Measurements from ENCODE around the gene SULF2.

Gene SULF2

GRCh38 chr20:47612670-47613069 lies 172.6 kb downstream of the SULF2 start:
- H3K4me3 ChIP-seq (ENCODE audit: insufficient read length, low read depth), result no peak overlapping the region
- H3K27me3 ChIP-seq (ENCODE audit: insufficient read depth, insufficient read length), result no peaks in the 10 kb centered on the region
- no peaks in the 10 kb centered on the region for H3K9me3 ChIP-seq (ENCODE audit: insufficient read depth, low read length)
- TF ChIP-seq ZNF274 (IDR thresholded peaks at IDR 0.05; ENCODE audit: low read depth, low read length), result no peak
- no peak for TF ChIP-seq YY1 (IDR thresholded peaks at IDR 0.05; ENCODE audit: insufficient read depth, insufficient read length)
- no peak for TF ChIP-seq SUZ12 (IDR thresholded peaks at IDR 0.05; ENCODE audit: extremely low read depth, insufficient read depth, insufficient read length)
- H3K9ac ChIP-seq (ENCODE audit: insufficient read length, low read depth), result no peak overlapping the region
- no peak for DNase-seq (ENCODE audit: low read depth, low spot score)
- H3K36me3 ChIP-seq (ENCODE audit: insufficient read depth, insufficient read length, low read length), result no peaks in the 10 kb centered on the region
- no peaks in the 10 kb centered on the region for H3K4me1 ChIP-seq (ENCODE audit: insufficient read depth, insufficient read length)

DNA sequence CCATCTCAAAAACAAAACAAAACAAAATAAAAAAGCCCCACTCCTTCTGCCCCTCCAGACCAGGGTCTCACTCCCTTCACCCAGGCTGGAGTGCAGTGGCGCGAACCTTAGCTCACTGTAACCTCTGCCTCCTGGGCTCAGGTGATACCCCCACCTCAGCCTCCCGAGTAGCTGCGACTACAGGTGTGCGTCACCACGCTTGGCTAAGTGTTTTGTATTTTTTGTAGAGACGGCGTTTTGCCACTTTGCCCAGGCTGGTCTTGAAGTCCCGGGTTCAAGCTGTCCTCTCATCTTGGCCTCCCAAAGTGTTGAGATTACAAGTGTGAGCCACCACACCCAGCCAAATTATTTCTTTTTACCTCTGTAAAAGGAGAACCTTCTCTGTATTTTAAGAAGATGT lies 173.5 kb downstream of the SULF2 start:
- Histone ChIP-seq H3K27me3 (ENCODE audit: insufficient read depth, insufficient read length) (no peaks in the 10 kb centered on the region), H3K4me3 (ENCODE audit: insufficient read length, low read depth) (no peak overlapping the region), H3K9me3 (ENCODE audit: insufficient read depth, low read length) (no peaks in the 10 kb centered on the region), H3K4me1 (ENCODE audit: insufficient read depth, insufficient read length) (no peaks in the 10 kb centered on the region), H3K9ac (ENCODE audit: insufficient read length, low read depth) (no peak overlapping the region), H3K36me3 (ENCODE audit: insufficient read depth, insufficient read length, low read length) (no peaks in the 10 kb centered on the region)
- TF ChIP-seq ZNF274 (IDR thresholded peaks at IDR 0.05; ENCODE audit: low read depth, low read length) (no peak), SUZ12 (IDR thresholded peaks at IDR 0.05; ENCODE audit: extremely low read depth, insufficient read depth, insufficient read length) (no peak), YY1 (IDR thresholded peaks at IDR 0.05; ENCODE audit: insufficient read depth, insufficient read length) (no peak)
- no peak for DNase-seq (ENCODE audit: low read depth, low spot score)

DNA sequence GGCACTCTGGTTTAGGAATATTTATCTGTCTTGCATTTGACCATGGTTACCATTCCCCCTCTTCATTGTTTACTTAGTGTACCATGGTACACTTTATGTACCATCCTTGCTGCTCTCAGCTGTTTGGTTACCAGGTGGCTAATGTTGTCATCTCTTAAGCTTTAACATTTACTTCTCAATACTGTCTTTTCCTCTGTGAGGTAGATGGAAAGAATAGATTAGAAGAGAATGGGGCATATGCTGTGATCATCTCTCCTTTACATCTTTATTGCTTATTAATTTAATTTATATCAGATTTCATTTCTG lies 174.4 kb downstream of the SULF2 start:
- H3K4me1 ChIP-seq (ENCODE audit: insufficient read depth, insufficient read length), result no peaks in the 10 kb centered on the region
- DNase-seq (ENCODE audit: low read depth, low spot score), result no peak
- TF ChIP-seq YY1 (IDR thresholded peaks at IDR 0.05; ENCODE audit: insufficient read depth, insufficient read length), result no peak
- H3K27me3 ChIP-seq (ENCODE audit: insufficient read depth, insufficient read length), result no peaks in the 10 kb centered on the region
- H3K9ac ChIP-seq (ENCODE audit: insufficient read length, low read depth), result no peak overlapping the region
- H3K9me3 ChIP-seq (ENCODE audit: insufficient read depth, low read length), result no peaks in the 10 kb centered on the region
- no peaks in the 10 kb centered on the region for H3K36me3 ChIP-seq (ENCODE audit: insufficient read depth, insufficient read length, low read length)
- H3K4me3 ChIP-seq (ENCODE audit: insufficient read length, low read depth), result no peak overlapping the region

DNA sequence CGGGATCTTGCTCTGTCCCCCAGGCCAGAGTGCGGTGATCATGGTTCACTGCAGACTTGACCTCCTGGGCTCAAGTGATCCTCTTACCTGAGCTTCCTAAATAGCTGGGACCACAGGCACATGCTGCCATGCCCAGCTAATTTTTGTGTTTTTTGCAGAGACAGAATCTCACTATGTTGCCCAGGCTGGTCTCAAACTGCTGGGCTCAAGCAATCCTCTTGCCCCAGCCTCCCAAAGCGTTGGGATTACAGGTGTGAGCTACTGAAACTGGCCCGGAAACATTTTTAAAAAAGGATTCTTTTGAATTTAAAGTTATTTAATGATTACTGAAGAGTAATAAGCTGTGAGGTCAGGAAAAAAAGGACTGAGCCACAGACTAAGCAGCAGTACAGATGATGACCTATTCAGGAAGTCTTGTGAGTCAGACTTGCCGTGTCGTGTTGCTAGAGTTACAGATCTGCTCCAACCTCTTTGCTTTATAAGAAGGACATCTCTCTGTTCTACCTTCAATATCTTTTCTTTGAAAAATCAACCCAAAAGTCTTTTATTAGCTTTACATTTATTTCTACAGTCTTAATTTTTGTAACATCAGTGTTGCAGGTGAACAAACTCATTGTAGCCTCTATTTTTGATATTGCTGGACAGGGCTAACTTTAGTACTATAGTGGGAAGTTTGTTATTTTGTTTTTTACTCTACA lies 174.9 kb downstream of the SULF2 start:
- no peaks in the 10 kb centered on the region for H3K4me1 ChIP-seq (ENCODE audit: insufficient read depth, insufficient read length)
- no peaks in the 10 kb centered on the region for H3K9me3 ChIP-seq (ENCODE audit: insufficient read depth, low read length)
- no peak overlapping the region for H3K9ac ChIP-seq (ENCODE audit: insufficient read length, low read depth)
- no peaks in the 10 kb centered on the region for H3K36me3 ChIP-seq (ENCODE audit: insufficient read depth, insufficient read length, low read length)
- TF ChIP-seq SUZ12 (IDR thresholded peaks at IDR 0.05; ENCODE audit: extremely low read depth, insufficient read depth, insufficient read length), result no peak
- TF ChIP-seq YY1 (IDR thresholded peaks at IDR 0.05; ENCODE audit: insufficient read depth, insufficient read length), result no peak
- no peak for TF ChIP-seq ZNF274 (IDR thresholded peaks at IDR 0.05; ENCODE audit: low read depth, low read length)
- no peaks in the 10 kb centered on the region for H3K27me3 ChIP-seq (ENCODE audit: insufficient read depth, insufficient read length)
- DNase-seq (ENCODE audit: low read depth, low spot score), result no peak
- H3K4me3 ChIP-seq (ENCODE audit: insufficient read length, low read depth), result no peak overlapping the region

DNA sequence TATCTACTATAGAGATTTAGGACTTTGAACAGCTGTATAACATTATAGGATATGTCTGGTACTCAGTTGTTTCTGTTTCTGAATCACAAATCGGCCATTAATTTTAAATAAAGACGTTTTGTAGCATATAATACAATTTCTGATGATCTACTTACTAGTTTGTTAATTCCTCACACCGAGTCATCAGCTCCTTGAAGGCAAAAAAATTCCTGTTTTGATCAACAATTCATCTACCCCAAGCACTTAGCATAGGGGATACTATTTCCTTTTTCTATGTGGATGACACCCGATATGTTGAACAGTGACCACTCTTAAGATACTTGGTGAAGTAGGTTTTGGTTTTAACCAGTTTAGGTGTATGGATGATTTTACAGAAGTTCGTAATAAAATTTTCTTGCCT lies 176.3 kb downstream of the SULF2 start:
- DNase-seq (ENCODE audit: low read depth, low spot score), result no peak
- TF ChIP-seq SUZ12 (IDR thresholded peaks at IDR 0.05; ENCODE audit: extremely low read depth, insufficient read depth, insufficient read length) (no peak), YY1 (IDR thresholded peaks at IDR 0.05; ENCODE audit: insufficient read depth, insufficient read length) (no peak), ZNF274 (IDR thresholded peaks at IDR 0.05; ENCODE audit: low read depth, low read length) (no peak)
- Histone ChIP-seq H3K9me3 (ENCODE audit: insufficient read depth, low read length) (no peaks in the 10 kb centered on the region), H3K4me3 (ENCODE audit: insufficient read length, low read depth) (no peak overlapping the region), H3K27me3 (ENCODE audit: insufficient read depth, insufficient read length) (no peaks in the 10 kb centered on the region), H3K36me3 (ENCODE audit: insufficient read depth, insufficient read length, low read length) (no peaks in the 10 kb centered on the region), H3K4me1 (ENCODE audit: insufficient read depth, insufficient read length) (no peaks in the 10 kb centered on the region), H3K9ac (ENCODE audit: insufficient read length, low read depth) (no peak overlapping the region)
